ENCODE results near the gene CLDN1. TPM values are rescaled to one million over a fixed set of nuclear protein-coding genes. Genes with fewer than 3 reads are reported as not detected.

Gene CLDN1
- total and polyA plus RNA-seq, 2 experiments from 2014 or later, result 46.9 to 106 TPM

GRCh38 chr3:190318666-190319065 lies 3.6 kb downstream of the CLDN1 start:
- WGBS (ENCODE audit: low lambda C conversion rate, missing lambda C conversion rate), result 67% methylated on average over 5 of the region's 5 CpGs
- H3K27ac ChIP-seq, result peak overlapping the region; percentile 88
- no peak overlapping the region for H3K4me3 ChIP-seq

GRCh38 chr3:190314741-190315140 lies 7.5 kb downstream of the CLDN1 start:
- Histone ChIP-seq H4K20me1 (ENCODE audit: insufficient read depth, poor library complexity, severe bottlenecking) (no peaks in the 10 kb centered on the region), H3K27ac (no peak overlapping the region), H3K4me1 (ENCODE audit: insufficient read depth) (peaks cover 10% of the 10 kb centered on the region), H3K4me2 (no peak overlapping the region), H3K27me3 (no peaks in the 10 kb centered on the region), H3K4me3 (no peak overlapping the region), H3K9me2 (replicated peaks; ENCODE audit: insufficient read depth) (no peaks in the 10 kb centered on the region), H3K79me2 (peaks cover 65% of the 10 kb centered on the region), H3K9me3 (ENCODE audit: low read depth) (no peaks in the 10 kb centered on the region), H3K36me3 (replicated peaks; ENCODE audit: insufficient read depth, low read depth) (no peaks in the 10 kb centered on the region), H2AFZ (no peak overlapping the region)
- WGBS (ENCODE audit: low lambda C conversion rate, missing lambda C conversion rate), result 83% methylated on average over 1 of the region's 1 CpG
- no peak for DNase-seq (ENCODE audit: low spot score)
- TF ChIP-seq EZH2phosphoT487 (IDR thresholded peaks at IDR 0.05; ENCODE audit: low read depth, severe bottlenecking, unreplicated experiment), result no peak
- TF ChIP-seq EZH2 (IDR thresholded peaks at IDR 0.05; ENCODE audit: borderline replicate concordance), result no peak
- no peak for TF ChIP-seq CTCF (IDR thresholded peaks at IDR 0.05; ENCODE audit: poor library complexity)

More at GRCh38 chr3:190318666-190319065, 3.6 kb downstream of the CLDN1 start:
- H3K4me2 ChIP-seq, result peak overlapping the region; percentile 94
- H2AFZ ChIP-seq, result no peak overlapping the region
- H3K9me2 ChIP-seq (replicated peaks; ENCODE audit: insufficient read depth), result no peaks in the 10 kb centered on the region
- TF ChIP-seq CTCF (IDR thresholded peaks at IDR 0.05; ENCODE audit: poor library complexity) (no peak), EZH2phosphoT487 (IDR thresholded peaks at IDR 0.05; ENCODE audit: low read depth, severe bottlenecking, unreplicated experiment) (no peak), EZH2 (IDR thresholded peaks at IDR 0.05; ENCODE audit: borderline replicate concordance) (no peak)
- no peak for DNase-seq (ENCODE audit: low spot score)
- H3K79me2 ChIP-seq, result peaks cover 69% of the 10 kb centered on the region
- no peaks in the 10 kb centered on the region for H3K9me3 ChIP-seq (ENCODE audit: low read depth)
- H3K4me1 ChIP-seq (ENCODE audit: insufficient read depth), result peaks cover 10% of the 10 kb centered on the region
- no peaks in the 10 kb centered on the region for H4K20me1 ChIP-seq (ENCODE audit: insufficient read depth, poor library complexity, severe bottlenecking)
- no peaks in the 10 kb centered on the region for H3K27me3 ChIP-seq
- H3K36me3 ChIP-seq (replicated peaks; ENCODE audit: insufficient read depth, low read depth), result no peaks in the 10 kb centered on the region

- Histone ChIP-seq H3K9me2 (replicated peaks; ENCODE audit: insufficient read depth) (no peaks in the 10 kb centered on the region), H3K36me3 (replicated peaks; ENCODE audit: insufficient read depth, low read depth) (no peaks in the 10 kb centered on the region), H3K4me3 (no peak overlapping the region), H3K27me3 (no peaks in the 10 kb centered on the region), H2AFZ (no peak overlapping the region), H3K9me3 (ENCODE audit: low read depth) (no peaks in the 10 kb centered on the region), H3K79me2 (peaks cover 15% of the 10 kb centered on the region), H3K27ac (no peak overlapping the region), H3K4me1 (ENCODE audit: insufficient read depth) (peaks cover 26% of the 10 kb centered on the region), H4K20me1 (ENCODE audit: insufficient read depth, poor library complexity, severe bottlenecking) (no peaks in the 10 kb centered on the region), H3K4me2 (no peak overlapping the region)
- TF ChIP-seq CTCF (IDR thresholded peaks at IDR 0.05; ENCODE audit: poor library complexity) (no peak), EZH2 (IDR thresholded peaks at IDR 0.05; ENCODE audit: borderline replicate concordance) (no peak)
- WGBS (ENCODE audit: low lambda C conversion rate, missing lambda C conversion rate), result 64% methylated on average over 3 of the region's 3 CpGs
- no peak for DNase-seq (ENCODE audit: low spot score)
Observed at GRCh38 chr3:190309414-190309813, 12.8 kb downstream of the CLDN1 start.

GRCh38 chr3:190308154-190308553 lies 14.1 kb downstream of the CLDN1 start:
- WGBS (ENCODE audit: low lambda C conversion rate, missing lambda C conversion rate), result 79% methylated on average over 5 of the region's 5 CpGs
- Histone ChIP-seq H2AFZ (no peak overlapping the region), H3K9me3 (ENCODE audit: low read depth) (no peaks in the 10 kb centered on the region), H3K79me2 (peaks cover 10% of the 10 kb centered on the region), H3K4me1 (ENCODE audit: insufficient read depth) (peaks cover 29% of the 10 kb centered on the region), H3K27ac (peak overlapping the region; percentile 96), H3K36me3 (replicated peaks; ENCODE audit: insufficient read depth, low read depth) (no peaks in the 10 kb centered on the region), H3K27me3 (no peaks in the 10 kb centered on the region), H3K9me2 (replicated peaks; ENCODE audit: insufficient read depth) (no peaks in the 10 kb centered on the region), H4K20me1 (ENCODE audit: insufficient read depth, poor library complexity, severe bottlenecking) (no peaks in the 10 kb centered on the region), H3K4me3 (no peak overlapping the region), H3K4me2 (no peak overlapping the region)
- DNase-seq (ENCODE audit: low spot score), result no peak
- no peak for TF ChIP-seq EZH2 (IDR thresholded peaks at IDR 0.05; ENCODE audit: borderline replicate concordance)

Measured in hepatocyte (in vitro differentiated cells).